Measurements from ENCODE around the gene CA12.

CA12 gene

DNA sequence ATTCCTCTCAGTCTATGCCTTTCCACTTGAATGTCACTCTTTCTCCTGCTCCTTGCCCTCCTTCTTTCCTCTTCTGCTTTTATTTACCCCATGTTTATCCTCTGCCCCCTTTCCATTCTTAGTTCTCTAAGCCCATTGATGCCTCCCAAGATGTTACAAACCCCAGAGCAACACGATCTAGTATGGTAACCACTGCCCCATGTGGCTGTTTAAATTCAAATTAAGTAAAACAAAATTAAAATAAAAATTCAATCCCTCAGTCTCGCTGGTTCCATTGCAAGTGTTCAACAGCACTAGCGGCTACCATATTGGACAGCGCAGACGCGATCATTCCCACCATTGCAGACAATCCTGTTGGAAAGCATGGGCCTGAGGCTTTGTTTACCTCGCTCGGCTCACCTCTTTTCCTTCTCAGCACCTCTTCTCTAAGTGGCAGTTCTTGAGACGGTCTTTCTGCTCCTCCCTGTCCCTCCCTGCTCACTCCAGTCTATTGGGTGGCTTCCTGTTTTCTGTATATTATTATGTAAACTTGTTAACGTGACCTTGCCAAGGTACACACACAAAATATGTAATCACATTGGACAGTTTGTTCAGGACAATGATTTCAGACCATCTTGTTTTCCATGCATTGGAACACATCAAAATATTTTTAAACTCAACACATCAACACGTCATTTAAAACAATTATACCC, 21.8 kb upstream of the CA12 start:
- no peaks in the 10 kb centered on the region for H3K27me3 ChIP-seq (ENCODE audit: insufficient read depth, poor library complexity, severe bottlenecking)
- TF ChIP-seq POLR2AphosphoS5 (IDR thresholded peaks at IDR 0.05; ENCODE audit: low read depth) = no peak
- TF ChIP-seq GABPA (IDR thresholded peaks at IDR 0.05; ENCODE audit: low read depth) = no peak
- TF ChIP-seq SPI1 (IDR thresholded peaks at IDR 0.05; ENCODE audit: borderline replicate concordance, low read depth) = no peak
- TF ChIP-seq, protein P1, sequence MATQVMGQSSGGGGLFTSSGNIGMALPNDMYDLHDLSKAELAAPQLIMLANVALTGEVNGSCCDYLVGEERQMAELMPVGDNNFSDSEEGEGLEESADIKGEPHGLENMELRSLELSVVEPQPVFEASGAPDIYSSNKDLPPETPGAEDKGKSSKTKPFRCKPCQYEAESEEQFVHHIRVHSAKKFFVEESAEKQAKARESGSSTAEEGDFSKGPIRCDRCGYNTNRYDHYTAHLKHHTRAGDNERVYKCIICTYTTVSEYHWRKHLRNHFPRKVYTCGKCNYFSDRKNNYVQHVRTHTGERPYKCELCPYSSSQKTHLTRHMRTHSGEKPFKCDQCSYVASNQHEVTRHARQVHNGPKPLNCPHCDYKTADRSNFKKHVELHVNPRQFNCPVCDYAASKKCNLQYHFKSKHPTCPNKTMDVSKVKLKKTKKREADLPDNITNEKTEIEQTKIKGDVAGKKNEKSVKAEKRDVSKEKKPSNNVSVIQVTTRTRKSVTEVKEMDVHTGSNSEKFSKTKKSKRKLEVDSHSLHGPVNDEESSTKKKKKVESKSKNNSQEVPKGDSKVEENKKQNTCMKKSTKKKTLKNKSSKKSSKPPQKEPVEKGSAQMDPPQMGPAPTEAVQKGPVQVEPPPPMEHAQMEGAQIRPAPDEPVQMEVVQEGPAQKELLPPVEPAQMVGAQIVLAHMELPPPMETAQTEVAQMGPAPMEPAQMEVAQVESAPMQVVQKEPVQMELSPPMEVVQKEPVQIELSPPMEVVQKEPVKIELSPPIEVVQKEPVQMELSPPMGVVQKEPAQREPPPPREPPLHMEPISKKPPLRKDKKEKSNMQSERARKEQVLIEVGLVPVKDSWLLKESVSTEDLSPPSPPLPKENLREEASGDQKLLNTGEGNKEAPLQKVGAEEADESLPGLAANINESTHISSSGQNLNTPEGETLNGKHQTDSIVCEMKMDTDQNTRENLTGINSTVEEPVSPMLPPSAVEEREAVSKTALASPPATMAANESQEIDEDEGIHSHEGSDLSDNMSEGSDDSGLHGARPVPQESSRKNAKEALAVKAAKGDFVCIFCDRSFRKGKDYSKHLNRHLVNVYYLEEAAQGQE (IDR thresholded peaks at IDR 0.05; ENCODE audit: insufficient replicate concordance, low read depth) = no peak
- TF ChIP-seq, protein P2, sequence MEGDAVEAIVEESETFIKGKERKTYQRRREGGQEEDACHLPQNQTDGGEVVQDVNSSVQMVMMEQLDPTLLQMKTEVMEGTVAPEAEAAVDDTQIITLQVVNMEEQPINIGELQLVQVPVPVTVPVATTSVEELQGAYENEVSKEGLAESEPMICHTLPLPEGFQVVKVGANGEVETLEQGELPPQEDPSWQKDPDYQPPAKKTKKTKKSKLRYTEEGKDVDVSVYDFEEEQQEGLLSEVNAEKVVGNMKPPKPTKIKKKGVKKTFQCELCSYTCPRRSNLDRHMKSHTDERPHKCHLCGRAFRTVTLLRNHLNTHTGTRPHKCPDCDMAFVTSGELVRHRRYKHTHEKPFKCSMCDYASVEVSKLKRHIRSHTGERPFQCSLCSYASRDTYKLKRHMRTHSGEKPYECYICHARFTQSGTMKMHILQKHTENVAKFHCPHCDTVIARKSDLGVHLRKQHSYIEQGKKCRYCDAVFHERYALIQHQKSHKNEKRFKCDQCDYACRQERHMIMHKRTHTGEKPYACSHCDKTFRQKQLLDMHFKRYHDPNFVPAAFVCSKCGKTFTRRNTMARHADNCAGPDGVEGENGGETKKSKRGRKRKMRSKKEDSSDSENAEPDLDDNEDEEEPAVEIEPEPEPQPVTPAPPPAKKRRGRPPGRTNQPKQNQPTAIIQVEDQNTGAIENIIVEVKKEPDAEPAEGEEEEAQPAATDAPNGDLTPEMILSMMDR (IDR thresholded peaks at IDR 0.05; ENCODE audit: insufficient read depth, low read length) = no peak
- no peak overlapping the region for H3K4me3 ChIP-seq (replicated peaks; ENCODE audit: insufficient read depth, low read length)
- no peak overlapping the region for H3K27ac ChIP-seq (replicated peaks)
- DNase-seq (ENCODE audit: low read depth in 1 of 2, low spot score in 1 of 2) = no peak

DNA sequence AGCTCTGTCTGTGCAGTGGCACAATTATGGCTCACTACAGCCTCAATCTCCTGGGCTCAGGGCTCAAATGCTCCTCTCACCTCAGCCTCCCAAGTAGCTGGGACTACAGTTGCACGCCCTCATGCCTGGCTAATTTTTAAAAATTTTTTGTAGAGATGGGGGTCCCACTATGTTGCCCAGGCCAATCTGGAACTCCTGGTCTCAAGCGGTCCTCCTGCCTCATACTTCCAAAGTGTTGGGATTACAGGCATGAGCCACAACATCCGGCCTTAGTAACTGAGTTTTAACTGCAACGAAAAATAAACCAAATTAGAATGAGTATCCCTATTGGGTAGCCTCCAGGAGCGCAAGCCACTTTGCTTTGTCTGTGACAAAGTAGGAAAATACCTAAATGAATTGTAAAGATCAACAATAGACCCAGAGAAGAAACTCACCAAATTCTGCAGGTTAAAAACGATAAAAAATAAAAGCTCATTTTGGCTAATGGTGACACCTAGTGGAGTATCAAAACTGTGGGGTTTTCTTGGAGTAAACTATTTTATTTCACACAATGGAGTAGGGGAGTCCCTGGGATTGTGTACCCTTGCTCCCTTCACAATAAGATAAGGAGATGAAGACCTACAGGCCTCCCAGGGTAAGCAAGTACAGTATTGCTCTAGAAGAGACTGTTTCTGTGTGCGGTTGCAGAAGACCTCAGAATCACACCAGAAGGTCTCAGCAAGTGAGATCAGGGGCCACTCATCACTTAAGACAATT, 21.0 kb upstream of the CA12 start:
- DNase-seq (ENCODE audit: low read depth in 1 of 2, low spot score in 1 of 2) = no peak
- Histone ChIP-seq H3K27ac (replicated peaks) (no peak overlapping the region), H3K27me3 (ENCODE audit: insufficient read depth, poor library complexity, severe bottlenecking) (no peaks in the 10 kb centered on the region), H3K4me3 (replicated peaks; ENCODE audit: insufficient read depth, low read length) (no peak overlapping the region)
- TF ChIP-seq GABPA (IDR thresholded peaks at IDR 0.05; ENCODE audit: low read depth) = no peak
- TF ChIP-seq, protein P2 (IDR thresholded peaks at IDR 0.05; ENCODE audit: insufficient read depth, low read length) = peak; percentile 75

DNA sequence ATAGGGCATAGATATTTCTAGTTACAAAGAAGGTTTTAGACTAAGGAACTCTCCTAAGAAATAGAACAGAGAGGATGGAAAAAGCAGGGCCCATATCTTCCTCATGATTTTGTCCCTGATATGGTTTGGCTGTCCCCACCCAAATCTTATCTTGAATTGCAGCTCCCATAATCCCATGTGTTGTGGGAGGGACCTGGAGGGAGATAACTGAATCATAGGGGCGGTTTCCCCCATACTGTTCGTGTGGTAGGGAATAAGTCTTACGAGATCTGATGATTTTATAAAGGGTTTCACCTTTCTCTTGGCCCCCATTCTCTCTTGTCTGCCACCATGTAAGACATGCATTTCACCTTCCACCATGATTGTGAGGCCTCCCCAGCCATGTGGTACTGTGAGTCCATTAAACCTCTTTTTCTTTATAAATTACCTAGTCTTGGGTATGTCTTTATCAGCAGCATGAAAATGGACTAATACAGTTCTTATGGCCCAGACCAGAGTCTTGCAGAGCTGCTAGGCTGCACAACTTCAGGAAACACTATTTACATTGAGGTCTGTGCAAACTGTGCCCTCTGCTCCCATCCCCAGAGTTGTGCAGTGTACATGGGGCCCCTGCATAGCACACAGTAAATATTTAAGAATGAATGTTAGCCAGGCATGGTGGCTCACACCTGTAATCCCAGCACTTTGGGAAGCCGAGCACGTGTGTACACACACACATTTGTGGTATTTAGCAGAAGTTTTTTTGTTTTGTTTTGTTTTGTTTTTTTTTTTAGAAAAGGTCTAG, 20.3 kb upstream of the CA12 start:
- no peak overlapping the region for H3K27ac ChIP-seq (replicated peaks)

More for the DNA sequence above, 20.3 kb upstream of the CA12 start:
- Histone ChIP-seq H3K4me3 (replicated peaks; ENCODE audit: insufficient read depth, low read length) (no peak overlapping the region), H3K27me3 (ENCODE audit: insufficient read depth, poor library complexity, severe bottlenecking) (no peaks in the 10 kb centered on the region)
- DNase-seq (ENCODE audit: low read depth in 1 of 2, low spot score in 1 of 2) = no peak
- TF ChIP-seq, protein P1 (IDR thresholded peaks at IDR 0.05; ENCODE audit: insufficient replicate concordance, low read depth) = no peak
- TF ChIP-seq GABPA (IDR thresholded peaks at IDR 0.05; ENCODE audit: low read depth) (no peak), POLR2AphosphoS5 (IDR thresholded peaks at IDR 0.05; ENCODE audit: low read depth) (no peak), SPI1 (IDR thresholded peaks at IDR 0.05; ENCODE audit: borderline replicate concordance, low read depth) (no peak)
- TF ChIP-seq, protein P2 (IDR thresholded peaks at IDR 0.05; ENCODE audit: insufficient read depth, low read length) = no peak
